ENCODE data around the gene SPC24.
"Not testable (repeated sequence)": the region's sequence is repeated elsewhere in the genome, so short reads cannot be mapped to it uniquely, and the experiment has no call there.

SPC24 gene

DNA sequence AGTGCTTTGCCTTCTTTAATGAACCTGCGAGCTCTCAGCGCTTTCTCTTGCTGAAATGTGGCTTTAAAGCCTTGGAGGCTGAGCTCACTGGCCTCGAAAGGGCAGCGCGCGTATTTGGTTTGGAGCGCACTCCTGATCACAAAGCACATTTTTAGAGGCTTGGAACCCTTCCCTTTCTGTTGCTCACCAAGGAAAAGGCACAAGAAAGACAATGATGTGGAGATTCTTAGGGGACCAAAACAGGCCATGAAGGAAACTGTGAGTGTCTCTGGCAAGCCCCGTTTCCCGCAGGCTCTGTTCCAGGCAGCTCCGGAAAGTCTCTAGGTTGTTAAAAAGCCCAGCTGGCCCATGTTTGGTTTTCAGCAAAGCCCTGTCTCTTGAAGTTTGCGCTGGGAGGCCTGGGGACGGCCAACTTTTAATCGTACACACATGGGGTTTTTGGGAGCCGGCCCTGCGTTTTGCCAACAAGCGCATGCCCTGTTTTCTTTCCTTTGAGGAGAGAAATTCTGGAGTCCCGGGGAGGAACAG lies 9.4 kb upstream of the SPC24 start:
- no peak for DNase-seq (ENCODE audit: low read depth)

- no peak for DNase-seq (ENCODE audit: low read depth)
These were observed 8.7 kb upstream of the SPC24 start for GRCh38 chr19:11164296-11164695.

GRCh38 chr19:11160440-11160768 lies 4.8 kb upstream of the SPC24 start:
- not testable (repeated sequence) for DNase-seq (ENCODE audit: low read depth)

- no peak for DNase-seq (ENCODE audit: low read depth)
These were observed 4.2 kb upstream of the SPC24 start for GRCh38 chr19:11159598-11160439.

GRCh38 chr19:11154683-11155047 lies 917 bp downstream of the SPC24 start:
- DNase-seq (ENCODE audit: low read depth), result no peak

DNA sequence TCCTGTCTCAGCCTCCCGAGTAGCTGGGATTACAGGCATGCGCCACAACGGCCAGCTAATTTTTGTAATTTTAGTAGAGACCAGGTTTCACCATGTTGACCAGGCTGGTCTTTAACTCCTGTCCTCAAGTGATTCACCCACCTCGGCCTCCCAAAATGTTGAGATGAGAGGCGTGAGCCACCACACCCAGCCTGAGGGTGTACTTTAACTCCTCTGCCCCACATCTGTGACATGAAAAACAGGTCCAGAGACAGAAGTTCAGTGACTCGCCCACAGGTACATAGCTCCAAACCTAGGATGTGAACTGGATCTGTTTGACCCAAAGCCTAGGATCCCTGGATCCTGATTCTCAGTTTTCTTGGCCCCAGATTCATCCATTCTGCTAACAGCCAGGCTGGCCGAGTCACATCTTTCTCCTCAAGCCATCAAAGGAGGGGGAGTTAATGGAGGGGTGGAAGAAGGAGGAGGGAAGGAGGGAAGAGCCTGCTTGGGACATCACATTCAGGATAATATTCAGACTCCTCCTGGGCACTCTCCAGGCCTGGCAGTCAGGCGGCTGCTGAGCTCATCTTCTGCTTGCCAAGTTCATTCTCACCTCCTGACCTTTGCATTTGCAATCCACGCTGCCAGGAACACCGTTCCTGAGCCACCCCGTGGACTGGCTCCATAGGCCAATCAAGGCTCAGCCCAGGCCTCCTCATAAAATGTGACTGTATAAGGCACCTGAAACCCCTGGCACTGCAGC lies 3.1 kb downstream of the SPC24 start:
- DNase-seq (ENCODE audit: low read depth), result no peak

GRCh38 chr19:11151181-11151580 lies 4.4 kb downstream of the SPC24 start:
- DNase-seq (ENCODE audit: low read depth), result no peak

GRCh38 chr19:11148001-11148400 lies 7.6 kb downstream of the SPC24 start:
- DNase-seq (ENCODE audit: low read depth), result no peak

- no peak for DNase-seq (ENCODE audit: low read depth)
These were observed 10.1 kb downstream of the SPC24 start for GRCh38 chr19:11145536-11145924.

DNA sequence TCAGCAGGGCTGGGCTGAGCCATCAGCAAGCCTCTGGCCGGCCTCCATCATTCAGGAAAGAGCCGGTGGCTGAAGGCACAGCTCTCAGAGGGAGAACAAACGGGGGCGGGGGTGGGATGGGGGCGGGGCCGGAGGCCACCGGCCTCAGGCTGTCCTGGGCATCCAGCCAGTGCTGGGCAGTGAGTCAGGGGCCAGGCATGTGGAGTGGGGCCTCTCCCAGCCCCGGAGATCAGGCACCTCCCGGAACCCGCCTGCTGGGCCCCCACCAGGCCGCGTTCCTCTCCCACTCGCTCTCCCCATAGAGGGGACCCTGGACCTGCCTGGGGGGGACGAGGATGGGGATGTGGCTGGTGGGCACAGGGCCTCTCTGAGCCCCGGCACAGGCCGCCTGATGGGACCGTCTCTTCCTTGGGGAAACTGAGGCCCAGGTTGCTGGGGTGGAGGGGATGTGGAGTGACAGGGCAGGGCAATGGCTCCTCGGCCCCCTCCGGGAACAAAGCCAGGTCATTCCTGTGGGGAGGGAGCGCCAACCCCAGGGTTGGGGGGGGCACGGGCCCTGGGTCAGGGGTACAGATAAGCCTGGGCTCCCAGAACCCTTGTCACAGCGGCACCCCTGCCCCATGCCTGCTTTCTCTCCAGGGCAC lies 12.9 kb downstream of the SPC24 start:
- DNase-seq (ENCODE audit: low read depth), result no peak

GRCh38 chr19:11141937-11142527 lies 13.6 kb downstream of the SPC24 start:
- DNase-seq (ENCODE audit: low read depth), result no peak

DNA sequence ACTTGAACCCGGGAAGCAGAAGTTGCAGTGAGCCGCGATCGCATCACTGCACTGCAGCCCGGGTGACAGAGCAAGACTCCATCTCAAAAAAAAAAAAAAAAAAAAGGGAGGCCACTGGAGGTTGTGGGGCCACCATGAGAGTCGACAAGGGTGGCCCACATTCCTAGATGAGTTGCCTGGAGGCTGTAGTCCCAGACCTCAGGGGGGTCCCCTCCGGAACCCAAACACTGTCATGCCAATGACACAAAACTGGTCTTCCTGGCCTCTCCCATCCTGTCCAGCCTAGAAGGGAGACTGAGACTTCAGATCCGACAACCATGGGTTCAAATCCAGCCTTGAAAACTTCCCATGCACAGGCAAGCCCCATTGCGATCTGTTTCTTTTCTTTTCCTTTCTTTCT lies 14.7 kb downstream of the SPC24 start:
- no peak for DNase-seq (ENCODE audit: low read depth)

DNA sequence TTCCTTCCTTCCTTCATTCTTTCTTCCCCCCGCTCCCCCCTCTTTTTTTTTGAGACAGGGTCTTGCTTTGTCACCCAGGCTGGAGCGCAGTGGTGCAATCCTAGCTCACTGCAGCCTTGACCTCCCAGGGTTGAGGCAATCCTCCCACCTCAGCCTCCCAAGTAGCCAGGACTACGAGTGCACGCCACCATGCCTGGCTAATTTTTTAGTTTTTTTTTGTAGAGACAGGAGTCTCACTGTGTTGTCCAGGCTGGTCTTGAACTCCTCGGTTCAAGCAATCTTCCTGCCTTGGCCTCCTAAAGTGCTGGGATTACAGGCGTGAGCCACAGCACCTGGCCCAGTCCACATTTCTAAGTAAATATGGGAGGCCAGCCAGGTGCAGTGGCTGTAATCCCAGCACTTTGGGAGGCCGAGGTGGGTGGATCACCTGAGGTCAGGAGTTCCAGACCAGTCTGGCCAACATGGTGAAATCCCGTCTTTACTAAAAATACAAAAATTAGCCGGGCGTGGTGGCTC lies 15.5 kb downstream of the SPC24 start:
- DNase-seq (ENCODE audit: low read depth), result not testable (repeated sequence)

DNA sequence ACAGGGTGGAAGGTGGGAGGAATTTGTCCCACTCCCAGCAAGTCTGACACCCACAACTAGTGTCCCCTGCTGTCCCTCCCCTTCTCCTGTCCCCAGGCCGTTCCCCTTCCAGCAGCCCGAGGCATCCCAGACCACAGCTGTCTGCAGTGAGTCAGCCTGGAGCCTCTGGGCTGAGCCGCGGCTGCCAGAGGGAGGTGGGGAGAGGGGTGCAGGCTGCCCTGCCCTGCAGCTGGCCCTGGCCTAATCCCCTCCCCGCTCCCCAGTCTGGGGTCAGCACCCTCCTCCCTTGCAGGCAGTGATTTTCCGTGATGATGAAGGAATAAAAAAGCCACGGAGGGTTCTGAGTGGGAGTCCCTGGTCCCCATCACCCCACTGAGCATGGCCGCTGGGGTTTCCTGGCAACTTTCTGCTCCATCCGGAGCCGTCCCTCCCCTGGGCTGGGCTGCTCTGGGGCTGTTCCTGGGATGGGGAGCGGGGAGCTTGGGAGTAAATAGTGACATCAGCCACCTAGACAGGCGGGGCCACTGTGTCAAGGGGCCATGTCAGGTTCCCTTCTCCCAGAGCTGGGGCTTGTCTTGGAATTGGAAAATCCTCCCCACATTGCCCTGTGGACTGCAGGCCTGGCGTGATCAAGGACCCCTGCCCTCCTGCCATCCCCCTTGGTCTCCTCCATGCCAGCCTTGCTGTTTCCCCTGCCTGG lies 16.8 kb downstream of the SPC24 start:
- DNase-seq (ENCODE audit: low read depth), result no peak

DNA sequence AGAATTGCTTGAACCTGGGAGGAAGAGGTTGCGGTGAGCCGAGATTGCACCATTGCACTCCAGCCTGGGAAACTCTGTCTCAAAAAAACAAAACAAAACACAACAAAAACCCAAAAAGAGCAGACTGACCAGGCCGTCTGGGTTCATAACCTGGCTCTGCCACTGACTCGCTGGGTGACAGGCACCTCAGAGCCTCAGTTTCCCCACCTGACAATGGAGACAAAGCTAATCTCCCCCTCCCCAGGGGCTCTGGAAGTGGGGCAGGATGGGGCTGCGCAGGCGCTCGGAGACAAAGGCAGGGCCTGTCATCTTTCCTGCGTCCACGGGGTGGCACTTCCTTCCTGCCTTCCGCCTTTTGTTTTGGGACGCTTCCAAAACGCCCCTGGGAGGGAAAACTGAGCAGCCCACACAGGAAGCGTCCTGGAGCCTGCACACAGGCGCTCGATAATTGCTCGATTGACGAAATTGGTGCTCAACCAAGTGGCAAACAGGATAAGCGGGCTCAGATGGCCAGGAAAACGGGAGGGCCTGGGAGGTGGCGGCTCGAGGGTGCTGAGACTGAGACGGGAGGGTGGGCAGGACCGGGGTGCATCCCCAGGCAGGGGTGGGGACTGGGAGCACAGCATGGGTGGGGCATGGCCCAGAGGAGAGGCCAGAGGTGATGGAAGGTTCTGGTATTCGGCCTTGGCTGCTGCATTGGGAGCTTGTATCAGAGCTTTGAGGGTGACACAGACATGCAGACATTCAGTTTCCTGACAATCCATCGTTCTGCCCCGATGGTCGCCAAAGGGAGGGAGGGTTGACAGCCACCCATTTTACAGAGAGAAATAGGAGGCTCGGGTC lies 17.8 kb downstream of the SPC24 start:
- DNase-seq (ENCODE audit: low read depth), result no peak

DNA sequence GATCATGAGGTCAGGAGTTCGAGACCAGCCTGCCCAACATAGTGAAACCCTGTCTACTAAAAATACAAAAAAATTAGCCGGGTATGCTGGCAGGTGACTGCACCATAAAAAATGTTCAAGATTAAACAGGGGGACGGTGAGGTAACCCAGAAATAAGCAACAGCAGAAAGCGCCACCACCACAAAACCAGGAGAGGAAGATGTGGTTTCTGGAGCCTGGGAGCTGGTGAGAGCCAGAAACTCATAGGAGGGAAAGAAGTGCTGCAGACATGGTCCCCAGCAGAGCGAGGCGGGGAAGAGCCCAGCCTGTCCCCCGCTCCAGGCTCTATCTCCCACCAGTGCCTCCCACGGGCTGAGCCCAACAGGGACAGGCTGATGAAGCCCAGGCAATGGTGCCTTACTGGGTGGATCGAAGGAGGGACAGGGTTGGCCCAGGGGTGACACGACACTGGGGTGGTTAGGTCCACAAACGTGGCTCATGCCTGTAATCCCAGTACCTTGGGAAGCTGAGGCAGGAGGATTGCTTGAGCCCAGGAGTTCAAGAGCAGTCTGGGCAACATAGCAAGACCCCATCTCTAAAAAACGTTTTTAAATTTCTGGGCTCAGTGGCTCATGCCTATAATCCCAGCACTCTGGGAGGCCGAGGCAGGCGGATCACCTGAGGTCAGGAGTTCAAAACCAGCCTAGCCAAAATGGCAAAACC lies 19.0 kb downstream of the SPC24 start:
- DNase-seq (ENCODE audit: low read depth), result no peak

DNA sequence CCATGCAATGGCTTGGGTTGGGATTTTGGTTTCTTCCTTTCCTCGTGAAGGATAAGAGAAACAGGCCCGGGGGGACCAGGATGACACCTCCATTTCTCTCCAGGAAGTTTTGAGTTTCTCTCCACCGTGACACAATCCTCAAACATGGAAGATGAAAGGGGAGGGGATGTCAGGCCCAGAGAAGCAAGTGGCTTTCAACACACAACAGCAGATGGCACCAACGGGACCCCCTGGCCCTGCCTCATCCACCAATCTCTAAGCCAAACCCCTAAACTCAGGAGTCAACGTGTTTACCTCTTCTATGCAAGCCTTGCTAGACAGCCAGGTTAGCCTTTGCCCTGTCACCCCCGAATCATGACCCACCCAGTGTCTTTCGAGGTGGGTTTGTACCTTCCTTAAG lies 24.1 kb downstream of the SPC24 start:
- no peak for DNase-seq (ENCODE audit: low read depth)

- peak; percentile 46 for DNase-seq (ENCODE audit: low read depth)
These were observed 24.6 kb downstream of the SPC24 start for GRCh38 chr19:11130824-11131455.

- no peak for DNase-seq (ENCODE audit: low read depth)
These were observed 27.7 kb downstream of the SPC24 start for GRCh38 chr19:11127905-11128304.
